HepG2 (cell line): Measurements from ENCODE around the gene RBM12. TPM values are rescaled to one million over a fixed set of nuclear protein-coding genes. Genes with fewer than 3 reads are reported as not detected.

ENCODE experiments used
- GTF3A ChIP-seq: sonication (generic); formaldehyde crosslinking; conservative IDR thresholded peaks from 2 replicates; pipeline ENCODE4 v1.4.0; 2020; ENCODE audit warnings: mild to moderate bottlenecking, missing genetic modification reagents
- HCFC1 ChIP-seq: fragments of 150-350 bp; IDR thresholded peaks from 2 replicates; pipeline ENCODE4 v1.6.1; 2014; ENCODE audit warnings: low read depth, low read length
- JDP2 ChIP-seq: sonication (generic); formaldehyde crosslinking; IDR thresholded peaks from 2 replicates; pipeline ENCODE4 v1.8.1; 2022; ENCODE audit warnings: missing genetic modification reagents, borderline replicate concordance
- KAT7 ChIP-seq: IDR thresholded peaks from 2 replicates; pipeline ENCODE4 v1.6.1; 2018; ENCODE audit warnings: borderline replicate concordance, missing compliant biosample characterization
- KMT2B ChIP-seq: IDR thresholded peaks from 2 replicates; pipeline ENCODE4 v1.6.1; 2016; ENCODE audit warnings: missing genetic modification reagents, missing compliant biosample characterization
- MAF1 ChIP-seq: sonication (generic); formaldehyde crosslinking; IDR thresholded peaks from 2 replicates; pipeline ENCODE4 v1.5.0; 2020; ENCODE audit warnings: missing genetic modification reagents, borderline replicate concordance
- ZNF296 ChIP-seq: sonication (generic); formaldehyde crosslinking; conservative IDR thresholded peaks from 2 replicates; pipeline ENCODE4 v1.5.0; 2020; ENCODE audit warnings: mild to moderate bottlenecking, missing genetic modification reagents
- ZNF333 ChIP-seq: sonication (generic); formaldehyde crosslinking; IDR thresholded peaks from 2 replicates; pipeline ENCODE4 v1.4.0; 2020; ENCODE audit warnings: mild to moderate bottlenecking, missing genetic modification reagents, borderline replicate concordance
- polyA plus RNA-seq, 8 experiments: library from polyadenylated mRNA; depleted of rRNA in 3 of 8; stranded (reverse) in 7 of 8; unstranded in 1 of 8; fragments of >200 nt; fragmentation: Illumina TruSeq in 4 of 8; extraction: Trizol in 4 of 8; gene quantifications; 2 replicates each; pipeline versions ENCODE4 v1.2.1 to v1.2.3, GENCODE V29; 2011 to 2016; ENCODE audit warnings: low read depth in 4 of 8, missing spikeins in 1 of 8, mixed read lengths in 1 of 8; ENCODE audit not compliant: insufficient read depth in 1 of 8
- total RNA-seq, 5 experiments: library from RNA; depleted of rRNA; stranded (reverse); fragments of >200 nt; fragmentation: Illumina TruSeq; extraction: Trizol; gene quantifications; 2 replicates each; pipeline ENCODE4 v1.2.3, GENCODE V29; 2016; ENCODE audit warnings: low read depth in 1 of 5
- TF ChIP-seq, protein P1 (sequence below): IDR thresholded peaks from 2 replicates; pipeline ENCODE4 v1.6.1; 2012; ENCODE audit warnings: low read depth, low read length, improper control_type of control experiment
- TF ChIP-seq, protein P2 (sequence below): sonication (generic); formaldehyde crosslinking; IDR thresholded peaks from 2 replicates; pipeline ENCODE4 v1.9.0; 2022; ENCODE audit warnings: missing genetic modification reagents, mild to moderate bottlenecking, borderline replicate concordance
- TF ChIP-seq, protein P3 (sequence below): sonication (generic); formaldehyde crosslinking; IDR thresholded peaks from 2 replicates; pipeline ENCODE4 v1.4.0; 2020; ENCODE audit warnings: mild to moderate bottlenecking, missing genetic modification reagents
- TF ChIP-seq, protein P4 (sequence below): sonication (generic); formaldehyde crosslinking; IDR thresholded peaks from 2 replicates; pipeline ENCODE4 v1.5.1; 2020; ENCODE audit warnings: mild to moderate bottlenecking, missing genetic modification reagents, moderate library complexity

The RBM12 gene
- total and polyA plus RNA-seq, 2 of the 13 experiments (the other 11 are each of a cell fraction or from before 2014, with no cell fraction given) = 97.9 to 104 TPM

DNA sequence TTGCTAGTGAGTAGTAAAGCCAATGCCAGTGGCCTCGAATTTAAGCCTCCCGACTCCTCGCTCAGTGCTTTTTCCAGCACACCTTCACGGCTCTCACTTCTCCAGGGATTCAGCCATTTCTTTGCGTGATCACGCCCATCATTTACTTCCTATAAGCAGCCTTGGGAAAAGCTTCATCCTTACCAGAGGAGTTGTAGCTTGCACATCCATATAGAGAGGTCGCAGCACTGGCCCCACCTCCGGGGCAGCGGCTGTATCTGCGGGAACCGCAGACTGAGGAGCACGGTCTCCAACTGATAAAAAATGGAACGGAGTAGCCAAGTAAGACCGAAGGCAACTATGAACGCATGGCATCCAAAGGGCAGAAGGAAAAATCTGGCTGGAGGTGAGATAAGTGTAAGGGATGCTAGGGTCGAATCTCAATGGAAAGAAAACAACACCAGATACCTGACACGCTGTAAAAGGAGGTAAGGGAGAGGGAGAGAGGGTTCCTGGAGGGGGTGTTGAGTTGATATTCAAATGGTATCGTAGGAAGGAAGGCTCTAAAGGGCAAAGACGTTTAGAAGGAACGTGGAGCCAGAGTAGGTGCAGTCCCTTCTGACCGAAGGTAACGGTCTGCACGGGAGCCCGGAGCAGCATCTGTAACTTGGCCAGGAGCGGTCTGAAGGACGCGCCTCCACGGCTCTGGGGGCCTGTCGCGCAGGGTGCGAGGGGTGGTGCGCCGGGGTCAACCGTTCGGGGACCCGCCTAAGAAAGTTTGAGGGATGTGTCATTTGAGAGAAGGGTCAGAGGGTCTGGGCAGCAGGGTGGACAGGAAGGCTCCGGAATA is 33.8 kb upstream of the RBM12 start (continued):
- no peak for TF ChIP-seq ZNF333 (CRISPR knock-in tag)
- TF ChIP-seq, protein P1, sequence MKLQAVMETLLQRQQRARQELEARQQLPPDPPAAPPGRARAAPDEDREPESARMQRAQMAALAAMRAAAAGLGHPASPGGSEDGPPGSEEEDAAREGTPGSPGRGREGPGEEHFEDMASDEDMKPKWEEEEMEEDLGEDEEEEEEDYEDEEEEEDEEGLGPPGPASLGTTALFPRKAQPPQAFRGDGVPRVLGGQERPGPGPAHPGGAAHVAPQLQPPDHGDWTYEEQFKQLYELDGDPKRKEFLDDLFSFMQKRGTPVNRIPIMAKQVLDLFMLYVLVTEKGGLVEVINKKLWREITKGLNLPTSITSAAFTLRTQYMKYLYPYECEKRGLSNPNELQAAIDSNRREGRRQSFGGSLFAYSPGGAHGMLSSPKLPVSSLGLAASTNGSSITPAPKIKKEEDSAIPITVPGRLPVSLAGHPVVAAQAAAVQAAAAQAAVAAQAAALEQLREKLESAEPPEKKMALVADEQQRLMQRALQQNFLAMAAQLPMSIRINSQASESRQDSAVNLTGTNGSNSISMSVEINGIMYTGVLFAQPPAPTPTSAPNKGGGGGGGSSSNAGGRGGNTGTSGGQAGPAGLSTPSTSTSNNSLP = 0 out of 2 replicates have a peak, but pooled peaks have one; percentile 27
- TF ChIP-seq JDP2 (CRISPR knock-in tag) = no peak
- TF ChIP-seq GTF3A = peak; percentile 96; the same call in 1 of the 2 replicates
- TF ChIP-seq KAT7 (CRISPR knock-in tag) = no peak
- TF ChIP-seq KMT2B (CRISPR knock-in tag) = peak; percentile 25
- TF ChIP-seq, protein P2, sequence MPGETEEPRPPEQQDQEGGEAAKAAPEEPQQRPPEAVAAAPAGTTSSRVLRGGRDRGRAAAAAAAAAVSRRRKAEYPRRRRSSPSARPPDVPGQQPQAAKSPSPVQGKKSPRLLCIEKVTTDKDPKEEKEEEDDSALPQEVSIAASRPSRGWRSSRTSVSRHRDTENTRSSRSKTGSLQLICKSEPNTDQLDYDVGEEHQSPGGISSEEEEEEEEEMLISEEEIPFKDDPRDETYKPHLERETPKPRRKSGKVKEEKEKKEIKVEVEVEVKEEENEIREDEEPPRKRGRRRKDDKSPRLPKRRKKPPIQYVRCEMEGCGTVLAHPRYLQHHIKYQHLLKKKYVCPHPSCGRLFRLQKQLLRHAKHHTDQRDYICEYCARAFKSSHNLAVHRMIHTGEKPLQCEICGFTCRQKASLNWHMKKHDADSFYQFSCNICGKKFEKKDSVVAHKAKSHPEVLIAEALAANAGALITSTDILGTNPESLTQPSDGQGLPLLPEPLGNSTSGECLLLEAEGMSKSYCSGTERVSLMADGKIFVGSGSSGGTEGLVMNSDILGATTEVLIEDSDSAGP (CRISPR knock-in tag) = no peak
- TF ChIP-seq MAF1 (CRISPR knock-in tag) = no peak
- no peak for TF ChIP-seq ZNF296
- TF ChIP-seq, protein P3, sequence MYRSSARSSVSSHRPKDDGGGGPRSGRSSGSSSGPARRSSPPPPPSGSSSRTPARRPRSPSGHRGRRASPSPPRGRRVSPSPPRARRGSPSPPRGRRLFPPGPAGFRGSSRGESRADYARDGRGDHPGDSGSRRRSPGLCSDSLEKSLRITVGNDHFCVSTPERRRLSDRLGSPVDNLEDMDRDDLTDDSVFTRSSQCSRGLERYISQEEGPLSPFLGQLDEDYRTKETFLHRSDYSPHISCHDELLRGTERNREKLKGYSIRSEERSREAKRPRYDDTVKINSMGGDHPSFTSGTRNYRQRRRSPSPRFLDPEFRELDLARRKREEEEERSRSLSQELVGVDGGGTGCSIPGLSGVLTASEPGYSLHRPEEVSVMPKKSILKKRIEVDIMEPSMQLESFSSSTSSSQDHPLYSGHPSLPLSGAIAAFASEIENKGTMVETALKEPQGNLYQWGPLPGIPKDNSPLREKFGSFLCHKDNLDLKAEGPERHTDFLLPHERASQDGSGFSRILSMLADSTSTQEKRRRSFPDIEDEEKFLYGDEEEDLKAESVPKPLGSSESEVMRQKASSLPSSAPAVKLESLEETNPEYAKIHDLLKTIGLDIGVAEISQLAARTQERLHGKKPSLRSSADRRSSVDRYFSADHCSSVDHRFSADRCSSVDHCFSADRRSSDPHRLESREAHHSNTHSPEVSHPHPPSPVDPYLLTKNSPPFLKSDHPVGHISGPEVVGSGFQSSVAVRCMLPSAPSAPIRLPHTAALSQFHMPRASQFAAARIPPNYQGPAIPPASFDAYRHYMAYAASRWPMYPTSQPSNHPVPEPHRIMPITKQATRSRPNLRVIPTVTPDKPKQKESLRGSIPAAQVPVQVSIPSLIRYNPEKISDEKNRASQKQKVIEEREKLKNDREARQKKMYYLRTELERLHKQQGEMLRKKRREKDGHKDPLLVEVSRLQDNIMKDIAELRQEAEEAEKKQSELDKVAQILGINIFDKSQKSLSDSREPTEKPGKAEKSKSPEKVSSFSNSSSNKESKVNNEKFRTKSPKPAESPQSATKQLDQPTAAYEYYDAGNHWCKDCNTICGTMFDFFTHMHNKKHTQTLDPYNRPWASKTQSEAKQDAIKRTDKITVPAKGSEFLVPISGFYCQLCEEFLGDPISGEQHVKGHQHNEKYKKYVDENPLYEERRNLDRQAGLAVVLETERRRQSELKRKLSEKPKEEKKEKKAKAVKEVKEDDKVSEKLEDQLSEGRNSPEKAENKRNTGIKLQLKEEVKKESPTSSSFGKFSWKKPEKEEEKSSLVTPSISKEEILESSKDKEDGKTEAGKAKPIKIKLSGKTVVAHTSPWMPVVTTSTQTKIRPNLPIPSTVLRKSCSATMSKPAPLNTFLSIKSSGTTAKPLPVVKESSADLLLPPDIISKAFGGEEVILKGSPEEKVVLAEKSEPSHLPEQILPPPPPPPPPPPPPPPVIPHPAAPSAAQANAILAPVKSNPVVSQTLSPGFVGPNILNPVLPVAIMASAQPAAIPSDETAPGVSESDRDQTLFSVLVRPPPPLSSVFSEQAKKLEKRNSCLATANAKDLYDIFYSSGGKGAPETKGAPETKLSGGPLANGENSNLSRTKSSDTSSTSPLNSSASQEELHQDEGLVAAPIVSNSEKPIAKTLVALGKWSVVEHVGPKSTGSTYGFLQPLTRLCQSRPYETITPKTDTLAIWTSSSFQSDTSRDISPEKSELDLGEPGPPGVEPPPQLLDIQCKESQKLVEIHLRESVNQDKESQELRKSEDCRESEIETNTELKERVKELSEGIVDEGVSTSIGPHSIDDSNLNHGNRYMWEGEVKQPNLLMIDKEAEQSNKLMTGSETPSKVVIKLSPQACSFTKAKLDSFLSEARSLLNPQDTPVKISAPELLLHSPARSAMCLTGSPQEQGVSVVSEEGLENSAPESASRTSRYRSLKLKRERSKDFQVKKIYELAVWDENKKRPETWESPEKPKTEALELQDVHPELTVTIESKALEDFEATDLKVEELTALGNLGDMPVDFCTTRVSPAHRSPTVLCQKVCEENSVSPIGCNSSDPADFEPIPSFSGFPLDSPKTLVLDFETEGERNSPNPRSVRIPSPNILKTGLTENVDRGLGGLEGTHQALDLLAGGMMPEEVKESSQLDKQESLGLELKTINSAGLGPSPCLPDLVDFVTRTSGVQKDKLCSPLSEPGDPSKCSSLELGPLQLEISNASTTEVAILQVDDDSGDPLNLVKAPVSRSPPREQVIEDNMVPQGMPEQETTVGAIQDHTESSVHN = peak; percentile 95; the same call in 1 of the 2 replicates
- TF ChIP-seq, protein P4, sequence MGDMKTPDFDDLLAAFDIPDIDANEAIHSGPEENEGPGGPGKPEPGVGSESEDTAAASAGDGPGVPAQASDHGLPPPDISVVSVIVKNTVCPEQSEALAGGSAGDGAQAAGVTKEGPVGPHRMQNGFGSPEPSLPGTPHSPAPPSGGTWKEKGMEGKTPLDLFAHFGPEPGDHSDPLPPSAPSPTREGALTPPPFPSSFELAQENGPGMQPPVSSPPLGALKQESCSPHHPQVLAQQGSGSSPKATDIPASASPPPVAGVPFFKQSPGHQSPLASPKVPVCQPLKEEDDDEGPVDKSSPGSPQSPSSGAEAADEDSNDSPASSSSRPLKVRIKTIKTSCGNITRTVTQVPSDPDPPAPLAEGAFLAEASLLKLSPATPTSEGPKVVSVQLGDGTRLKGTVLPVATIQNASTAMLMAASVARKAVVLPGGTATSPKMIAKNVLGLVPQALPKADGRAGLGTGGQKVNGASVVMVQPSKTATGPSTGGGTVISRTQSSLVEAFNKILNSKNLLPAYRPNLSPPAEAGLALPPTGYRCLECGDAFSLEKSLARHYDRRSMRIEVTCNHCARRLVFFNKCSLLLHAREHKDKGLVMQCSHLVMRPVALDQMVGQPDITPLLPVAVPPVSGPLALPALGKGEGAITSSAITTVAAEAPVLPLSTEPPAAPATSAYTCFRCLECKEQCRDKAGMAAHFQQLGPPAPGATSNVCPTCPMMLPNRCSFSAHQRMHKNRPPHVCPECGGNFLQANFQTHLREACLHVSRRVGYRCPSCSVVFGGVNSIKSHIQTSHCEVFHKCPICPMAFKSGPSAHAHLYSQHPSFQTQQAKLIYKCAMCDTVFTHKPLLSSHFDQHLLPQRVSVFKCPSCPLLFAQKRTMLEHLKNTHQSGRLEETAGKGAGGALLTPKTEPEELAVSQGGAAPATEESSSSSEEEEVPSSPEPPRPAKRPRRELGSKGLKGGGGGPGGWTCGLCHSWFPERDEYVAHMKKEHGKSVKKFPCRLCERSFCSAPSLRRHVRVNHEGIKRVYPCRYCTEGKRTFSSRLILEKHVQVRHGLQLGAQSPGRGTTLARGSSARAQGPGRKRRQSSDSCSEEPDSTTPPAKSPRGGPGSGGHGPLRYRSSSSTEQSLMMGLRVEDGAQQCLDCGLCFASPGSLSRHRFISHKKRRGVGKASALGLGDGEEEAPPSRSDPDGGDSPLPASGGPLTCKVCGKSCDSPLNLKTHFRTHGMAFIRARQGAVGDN (CRISPR knock-in tag) = no peak
- TF ChIP-seq HCFC1 = no peak
